Upper lobe of left lung (tissue), 6 donors: ENCODE measurements around the gene CCDC71L. TPM values are rescaled to one million over a fixed set of nuclear protein-coding genes. Genes with fewer than 3 reads are reported as not detected.

Experiments
- ATAC-seq, 2 donors: fragments of 200-7000 bp; cut with Tn5 transposase; one replicate each; pipeline ENCODE4 v1.9.1; 2022; ENCODE audit warnings: mild to moderate bottlenecking in 2 of 2, moderate library complexity in 2 of 2; ENCODE audit not compliant: low FRiP score in 2 of 2
- DNase-seq, 2 donors: peaks; one replicate each; pipeline ENCODE4 v3.0.0-alpha.2; 2019 to 2020
- H3K27ac ChIP-seq, 4 donors: fragments of 200-600 bp; sonication (generic); one replicate each; pipeline ENCODE4 v1.5.1; 2016 to 2019
- H3K27me3 ChIP-seq, 4 donors: fragments of 200-600 bp; sonication (generic); one replicate each; pipeline ENCODE4 v1.5.1; 2017 to 2019
- H3K36me3 ChIP-seq, 4 donors: fragments of 200-600 bp; sonication (generic); one replicate each; pipeline ENCODE4 v1.5.1; 2016 to 2019
- H3K4me1 ChIP-seq, 4 donors: fragments of 200-600 bp; sonication (generic); one replicate each; pipeline ENCODE4 v1.5.1; 2018 to 2019
- H3K4me3 ChIP-seq, 4 donors: fragments of 200-600 bp; sonication (generic); one replicate each; pipeline ENCODE4 v1.5.1; 2017 to 2019; ENCODE audit warnings: mild to moderate bottlenecking in 2 of 4, moderate library complexity in 1 of 4
- H3K9me3 ChIP-seq, 4 donors: fragments of 200-600 bp; sonication (generic); one replicate each; pipeline ENCODE4 v1.5.1; 2018 to 2019
- CTCF ChIP-seq, 6 experiments: fragments of 450-650 bp in 4 of 6; fragments of 200-600 bp in 2 of 6; sonication (generic) in 2 of 6; IDR thresholded peaks; one replicate each; pipeline ENCODE4 v1.5.1; 2016 to 2019; ENCODE audit warnings: antibody characterized with exemption in 6 of 6
- EP300 ChIP-seq, 4 donors: sonication (generic); formaldehyde crosslinking; IDR thresholded peaks; one replicate each; pipeline ENCODE4 v1.5.1; 2017; ENCODE audit warnings: antibody characterized with exemption in 4 of 4, control low read depth in 2 of 4
- POLR2A ChIP-seq, 4 donors: fragments of 450-650 bp; IDR thresholded peaks; one replicate each; pipeline ENCODE4 v1.5.1; 2016 to 2017; ENCODE audit warnings: antibody characterized with exemption in 4 of 4, mild to moderate bottlenecking in 2 of 4
- POLR2AphosphoS5 ChIP-seq, 2 donors: sonication (generic); formaldehyde crosslinking; IDR thresholded peaks; one replicate each; pipeline ENCODE4 v1.5.1; 2017; ENCODE audit warnings: antibody characterized with exemption in 2 of 2
- WGBS, 2 donors: methylation state at CpG; one replicate each; pipeline ENCODE4 v1.1.5; 2017 to 2018; 5-methylcytosine and 5-hydroxymethylcytosine counted together
- total RNA-seq, 6 donors: library from RNA; depleted of rRNA in 4 of 6; stranded (reverse); fragments of >200 nt in 4 of 6; gene quantifications; one replicate each; pipeline versions ENCODE4 v1.1.0 to v1.2.1, GENCODE V29; 2016 to 2021
- donor health status: DM: no; HTN: no; CAD: no; lungs with moderate emphysema.
- donor health status: DM: no; HTN: yes; CAD: no; lungs with severe emphysema.

CCDC71L gene
- total RNA-seq, 6 donors from 2014 or later, result 12.6 to 38.7 (median 21.3) TPM

- Histone ChIP-seq H3K27ac (no peak overlapping the region), H3K4me3 (no peak overlapping the region), H3K4me1 (peaks cover 0 to 12% (median 6%) of the 10 kb centered on the region in 4 donors), H3K27me3 (no peaks in the 10 kb centered on the region), H3K36me3 (no peaks in the 10 kb centered on the region), H3K9me3 (peaks cover 0 to 7% (median 3%) of the 10 kb centered on the region in 4 donors)
- 68 to 78% methylated on average over 6 of the region's 6 CpGs for WGBS, 2 donors
- TF ChIP-seq EP300 (IDR thresholded peaks at IDR 0.05) (no peak), POLR2A (IDR thresholded peaks at IDR 0.05) (no peak), POLR2AphosphoS5 (IDR thresholded peaks at IDR 0.05) (no peak), CTCF (IDR thresholded peaks at IDR 0.05) (no peak)
- ATAC-seq (no peak), DNase-seq (no peak)
These were observed 34.4 kb downstream of the CCDC71L start for GRCh38 chr7:106626376-106627164.

- H3K9me3 ChIP-seq, result peaks cover 0 to 9% (median 4%) of the 10 kb centered on the region in 4 donors
- H3K27me3 ChIP-seq, result no peaks in the 10 kb centered on the region
- peaks cover 0 to 12% (median 6%) of the 10 kb centered on the region in 4 donors for H3K4me1 ChIP-seq
- no peak overlapping the region for H3K4me3 ChIP-seq
- 54 to 67% methylated on average over 6 of the region's 6 CpGs for WGBS, 2 donors
- ATAC-seq, result no peak
- H3K36me3 ChIP-seq, result no peaks in the 10 kb centered on the region
- H3K27ac ChIP-seq, result peak overlapping the region in 1 of 4 donors; percentile 24
- DNase-seq, result no peak
- no peak for TF ChIP-seq POLR2AphosphoS5 (IDR thresholded peaks at IDR 0.05)
- TF ChIP-seq EP300 (IDR thresholded peaks at IDR 0.05), result no peak
- TF ChIP-seq CTCF (IDR thresholded peaks at IDR 0.05), result no peak
- TF ChIP-seq POLR2A (IDR thresholded peaks at IDR 0.05), result no peak
These were observed 35.2 kb downstream of the CCDC71L start for GRCh38 chr7:106625678-106626301.

GRCh38 chr7:106623853-106624252, 37.1 kb downstream of the CCDC71L start:
- Histone ChIP-seq H3K27me3 (no peaks in the 10 kb centered on the region), H3K9me3 (peaks cover 0 to 9% (median 4%) of the 10 kb centered on the region in 4 donors), H3K4me3 (no peak overlapping the region), H3K4me1 (peaks cover 0 to 12% (median 6%) of the 10 kb centered on the region in 4 donors), H3K36me3 (no peaks in the 10 kb centered on the region), H3K27ac (no peak overlapping the region)
- TF ChIP-seq EP300 (IDR thresholded peaks at IDR 0.05) (no peak), POLR2A (IDR thresholded peaks at IDR 0.05) (no peak)
- ATAC-seq, result no peak
- DNase-seq, result no peak

- ATAC-seq (no peak), DNase-seq (no peak)
- peaks cover 0 to 12% (median 6%) of the 10 kb centered on the region in 4 donors for H3K4me1 ChIP-seq
- WGBS, 2 donors, result 43 to 63% methylated on average over 2 of the region's 2 CpGs
- H3K9me3 ChIP-seq, result peaks cover 0 to 9% (median 4%) of the 10 kb centered on the region in 4 donors
- H3K36me3 ChIP-seq, result no peaks in the 10 kb centered on the region
- no peak for TF ChIP-seq POLR2A (IDR thresholded peaks at IDR 0.05)
- no peak for TF ChIP-seq EP300 (IDR thresholded peaks at IDR 0.05)
- no peak for TF ChIP-seq CTCF (IDR thresholded peaks at IDR 0.05)
- no peak for TF ChIP-seq POLR2AphosphoS5 (IDR thresholded peaks at IDR 0.05)
- no peaks in the 10 kb centered on the region for H3K27me3 ChIP-seq
- no peak overlapping the region for H3K27ac ChIP-seq
- no peak overlapping the region for H3K4me3 ChIP-seq
These were observed 37.7 kb downstream of the CCDC71L start for GRCh38 chr7:106623315-106623660.

GRCh38 chr7:106622654-106623314, 38.2 kb downstream of the CCDC71L start:
- H3K4me1 ChIP-seq, result peaks cover 0 to 12% (median 6%) of the 10 kb centered on the region in 4 donors
- no peak overlapping the region for H3K4me3 ChIP-seq
- H3K27ac ChIP-seq, result no peak overlapping the region
- H3K27me3 ChIP-seq, result no peaks in the 10 kb centered on the region
- no peak for ATAC-seq
- peaks cover 0 to 9% (median 4%) of the 10 kb centered on the region in 4 donors for H3K9me3 ChIP-seq
- TF ChIP-seq EP300 (IDR thresholded peaks at IDR 0.05), result no peak
- no peak for TF ChIP-seq POLR2A (IDR thresholded peaks at IDR 0.05)
- TF ChIP-seq CTCF (IDR thresholded peaks at IDR 0.05), result no peak
- TF ChIP-seq POLR2AphosphoS5 (IDR thresholded peaks at IDR 0.05), result no peak
- no peak for DNase-seq
- H3K36me3 ChIP-seq, result no peaks in the 10 kb centered on the region
- 100% methylated on average over 1 of the region's 1 CpG for WGBS, 2 donors
